ENCODE results near the gene ARFGEF3. TPM values are rescaled to one million over a fixed set of nuclear protein-coding genes. Genes with fewer than 3 reads are reported as not detected.

The ARFGEF3 gene
- total RNA-seq: 1.8 TPM

GRCh38 chr6:138161338-138162110, at the start of gene ARFGEF3:
Gene ARFGEF3, plus strand, starts transcription at chr6:138161939. Its CDS starts 148 bp downstream, at chr6:138162087.
- DNase-seq (ENCODE audit: low spot score in 2 of 2): peak in 1 of 2 donors; percentile 65

GRCh38 chr6:138113588-138114210, 48.0 kb upstream of the ARFGEF3 start:
- Histone ChIP-seq H3K4me3 (no peak overlapping the region), H3K27ac (no peak overlapping the region), H3K36me3 (no peaks in the 10 kb centered on the region), H3K27me3 (no peaks in the 10 kb centered on the region), H3K4me1 (no peaks in the 10 kb centered on the region), H3K9me3 (no peaks in the 10 kb centered on the region)
- intact Hi-C loops (cut with DNase I): no loop called here
- TF ChIP-seq CTCF (IDR thresholded peaks at IDR 0.05): no peak
- DNase-seq (ENCODE audit: low spot score in 2 of 2): no peak

More at GRCh38 chr6:138161338-138162110, at the start of gene ARFGEF3:
- H3K27me3 ChIP-seq: no peaks in the 10 kb centered on the region
- peaks cover 4 to 7% of the 10 kb centered on the region in 2 donors for H3K4me1 ChIP-seq
- no peak within 1 kb of the TSS for H3K27ac ChIP-seq
- no peaks in the 10 kb centered on the region for H3K9me3 ChIP-seq
- intact Hi-C loops (cut with DNase I): no loop called here
- no peak for TF ChIP-seq CTCF (IDR thresholded peaks at IDR 0.05)
- H3K36me3 ChIP-seq: no peaks in the 10 kb centered on the region
- H3K4me3 ChIP-seq: peak within 1 kb of the TSS; percentile 59 to 85

- no peak for TF ChIP-seq CTCF (IDR thresholded peaks at IDR 0.05)
- H3K27ac ChIP-seq: no peak overlapping the region
- no peak for DNase-seq (ENCODE audit: low spot score in 2 of 2)
- no peaks in the 10 kb centered on the region for H3K27me3 ChIP-seq
- intact Hi-C loops (cut with DNase I): loop anchor here (5.0 kb wide), 3 partner anchors 172 to 652 kb away; no protein-coding TSS in a partner anchor
- no peaks in the 10 kb centered on the region for H3K36me3 ChIP-seq
- no peak overlapping the region for H3K4me3 ChIP-seq
- no peaks in the 10 kb centered on the region for H3K9me3 ChIP-seq
- no peaks in the 10 kb centered on the region for H3K4me1 ChIP-seq
These were observed 46.5 kb upstream of the ARFGEF3 start for GRCh38 chr6:138115201-138115600.

GRCh38 chr6:138115877-138116660, 45.7 kb upstream of the ARFGEF3 start:
- H3K27ac ChIP-seq: no peak overlapping the region
- H3K36me3 ChIP-seq: no peaks in the 10 kb centered on the region
- DNase-seq (ENCODE audit: low spot score in 2 of 2): no peak
- no peaks in the 10 kb centered on the region for H3K27me3 ChIP-seq
- H3K4me3 ChIP-seq: no peak overlapping the region
- no peaks in the 10 kb centered on the region for H3K4me1 ChIP-seq
- TF ChIP-seq CTCF (IDR thresholded peaks at IDR 0.05): peak; percentile 50 to 75 (median 70)
- intact Hi-C loops (cut with DNase I): loop anchor here (1.0 to 5.0 kb wide), 4 partner anchors 171 to 651 kb away; no protein-coding TSS in a partner anchor
- H3K9me3 ChIP-seq: no peaks in the 10 kb centered on the region

GRCh38 chr6:138116661-138116999, 45.1 kb upstream of the ARFGEF3 start:
- no peak for TF ChIP-seq CTCF (IDR thresholded peaks at IDR 0.05)
- intact Hi-C loops (cut with DNase I): loop anchor here (1.0 to 5.0 kb wide), 4 partner anchors 171 to 651 kb away; no protein-coding TSS in a partner anchor

More at GRCh38 chr6:138116661-138116999, 45.1 kb upstream of the ARFGEF3 start:
- H3K4me1 ChIP-seq: no peaks in the 10 kb centered on the region
- no peaks in the 10 kb centered on the region for H3K27me3 ChIP-seq
- no peak overlapping the region for H3K4me3 ChIP-seq
- no peaks in the 10 kb centered on the region for H3K9me3 ChIP-seq
- no peak for DNase-seq (ENCODE audit: low spot score in 2 of 2)
- no peak overlapping the region for H3K27ac ChIP-seq
- H3K36me3 ChIP-seq: no peaks in the 10 kb centered on the region

All from ascending aorta (tissue), 2 donors.